Right renal cortex interstitium (tissue), 3 donors: ENCODE measurements around the gene GLI1. TPM values are rescaled to one million over a fixed set of nuclear protein-coding genes. Genes with fewer than 3 reads are reported as not detected.
"Not testable (repeated sequence)": the region's sequence is repeated elsewhere in the genome, so short reads cannot be mapped to it uniquely, and the experiment has no call there.

Experiments
- DNase-seq, 3 donors: peaks; one replicate each; pipeline ENCODE4 v3.0.0-alpha.2; 2013; ENCODE audit warnings: low read depth in 3 of 3, low spot score in 2 of 3
- polyA plus RNA-seq, 3 donors: library from polyadenylated mRNA; unstranded; fragments of 120-200 nt; gene quantifications; one replicate each; pipeline ENCODE4 v1.2.1, GENCODE V29; 2013; ENCODE audit not compliant: insufficient read length in 3 of 3

Gene GLI1
- polyA plus RNA-seq, 3 donors, result 15.9 to 18.8 (median 16.5) TPM

- no peak for DNase-seq
Observed at GRCh38 chr12:57439762-57440266, 19.8 kb upstream of the GLI1 start.

GRCh38 chr12:57441393-57441792, 18.2 kb upstream of the GLI1 start:
- DNase-seq, result not testable (repeated sequence)

DNA sequence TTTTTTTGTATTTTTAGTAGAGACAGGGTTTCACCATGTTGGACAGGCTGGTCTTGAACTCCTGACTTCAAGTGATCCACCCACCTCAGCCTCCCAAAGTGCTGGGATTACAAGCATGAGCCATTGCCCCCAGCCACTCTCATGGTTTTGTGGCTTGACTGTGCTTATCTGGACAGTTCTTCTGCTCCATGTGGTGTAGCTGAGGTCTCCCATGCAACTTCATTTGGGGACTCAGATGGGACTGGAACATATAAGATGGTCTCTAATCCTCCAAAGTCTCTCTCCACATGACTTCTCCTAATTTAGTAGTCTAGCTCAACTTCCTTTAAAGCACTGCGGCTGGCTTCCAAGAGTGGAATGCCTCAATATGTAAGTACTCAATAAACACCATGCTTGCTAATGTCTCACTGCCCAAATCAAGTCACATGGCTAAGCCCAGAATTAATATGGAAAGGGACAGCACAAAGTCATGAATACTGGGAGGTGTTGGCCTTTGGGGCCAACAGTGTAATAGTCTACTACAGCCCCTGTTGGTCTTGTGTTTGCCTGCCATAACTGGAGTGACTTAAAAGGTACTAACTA, 17.6 kb upstream of the GLI1 start:
- DNase-seq, result no peak

- not testable (repeated sequence) for DNase-seq
Observed at GRCh38 chr12:57444337-57444736, 15.2 kb upstream of the GLI1 start.

DNA sequence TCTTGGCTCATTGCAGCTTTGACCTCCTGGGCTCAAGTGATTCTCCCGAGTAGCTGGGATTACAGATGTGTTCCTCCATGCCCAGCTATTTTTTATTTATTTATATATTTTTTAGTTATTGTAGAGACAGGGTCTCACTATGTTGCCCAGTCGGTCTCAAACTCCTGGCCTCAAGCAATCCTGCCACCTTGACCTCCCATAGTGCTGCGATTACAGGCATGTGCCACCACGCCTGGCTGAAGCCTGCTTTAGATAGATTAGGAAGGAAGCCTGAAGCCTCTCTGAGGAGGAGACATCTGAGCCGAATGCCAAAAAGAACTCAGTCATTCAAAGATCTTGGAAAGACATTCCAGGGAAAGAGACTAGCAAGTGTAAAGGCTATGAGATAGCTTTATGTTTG, 14.8 kb upstream of the GLI1 start:
- no peak for DNase-seq

GRCh38 chr12:57446292-57446960, 13.2 kb upstream of the GLI1 start:
- no peak for DNase-seq

- DNase-seq, result no peak
Observed at GRCh38 chr12:57448669-57449068, 10.9 kb upstream of the GLI1 start.

DNA sequence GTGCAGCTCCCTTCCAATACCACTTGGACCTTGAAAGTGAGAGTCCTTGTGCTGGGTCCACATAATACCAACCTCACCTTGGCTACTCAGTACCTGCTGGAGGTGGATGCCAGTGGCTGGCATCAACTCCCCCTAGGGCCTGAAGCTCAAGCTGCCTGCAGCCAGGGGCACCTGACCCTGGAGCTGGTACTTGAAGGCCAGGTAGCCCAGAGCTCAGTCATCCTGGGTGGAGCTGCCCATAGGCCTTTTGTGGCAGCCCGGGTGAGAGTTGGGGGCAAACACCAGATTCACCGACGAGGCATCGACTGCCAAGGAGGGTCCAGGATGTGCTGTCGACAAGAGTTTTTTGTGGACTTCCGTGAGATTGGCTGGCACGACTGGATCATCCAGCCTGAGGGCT, 10.2 kb upstream of the GLI1 start:
- DNase-seq, result no peak

DNA sequence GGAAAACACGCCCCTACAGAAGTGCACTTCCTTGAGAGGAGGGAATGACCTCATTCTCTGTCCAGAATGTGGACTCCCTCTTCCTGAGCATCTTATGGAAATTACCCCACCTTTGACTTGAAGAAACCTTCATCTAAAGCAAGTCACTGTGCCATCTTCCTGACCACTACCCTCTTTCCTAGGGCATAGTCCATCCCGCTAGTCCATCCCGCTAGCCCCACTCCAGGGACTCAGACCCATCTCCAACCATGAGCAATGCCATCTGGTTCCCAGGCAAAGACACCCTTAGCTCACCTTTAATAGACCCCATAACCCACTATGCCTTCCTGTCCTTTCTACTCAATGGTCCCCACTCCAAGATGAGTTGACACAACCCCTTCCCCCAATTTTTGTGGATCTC, 9.5 kb upstream of the GLI1 start:
- DNase-seq, result no peak

DNA sequence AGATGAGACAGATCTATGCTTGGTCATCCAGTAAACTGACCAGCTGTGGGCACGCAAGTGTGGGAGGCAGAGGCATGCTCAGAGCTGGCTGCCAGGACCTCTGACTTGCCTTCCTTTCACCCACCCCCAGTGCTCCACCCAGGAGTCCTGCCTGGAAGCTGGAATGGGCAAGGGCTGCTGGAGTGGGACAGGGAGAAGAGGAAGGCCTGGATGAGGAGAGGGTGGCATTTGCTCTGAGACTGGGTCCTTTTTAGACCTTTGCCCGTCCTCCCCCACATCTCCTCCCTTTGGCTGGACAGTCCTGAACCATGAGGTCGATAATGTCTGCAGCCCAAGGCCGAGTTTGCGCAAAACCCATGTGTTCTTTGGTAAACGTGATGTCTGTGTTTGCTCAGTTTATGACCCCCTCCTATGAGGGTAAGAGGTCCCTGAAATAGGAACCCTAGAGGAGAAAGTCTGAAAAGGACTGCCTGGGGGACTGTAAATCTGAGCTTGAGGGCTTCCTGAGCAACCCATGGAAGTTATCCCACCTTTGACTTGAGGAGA, 8.3 kb upstream of the GLI1 start:
- no peak for DNase-seq

DNA sequence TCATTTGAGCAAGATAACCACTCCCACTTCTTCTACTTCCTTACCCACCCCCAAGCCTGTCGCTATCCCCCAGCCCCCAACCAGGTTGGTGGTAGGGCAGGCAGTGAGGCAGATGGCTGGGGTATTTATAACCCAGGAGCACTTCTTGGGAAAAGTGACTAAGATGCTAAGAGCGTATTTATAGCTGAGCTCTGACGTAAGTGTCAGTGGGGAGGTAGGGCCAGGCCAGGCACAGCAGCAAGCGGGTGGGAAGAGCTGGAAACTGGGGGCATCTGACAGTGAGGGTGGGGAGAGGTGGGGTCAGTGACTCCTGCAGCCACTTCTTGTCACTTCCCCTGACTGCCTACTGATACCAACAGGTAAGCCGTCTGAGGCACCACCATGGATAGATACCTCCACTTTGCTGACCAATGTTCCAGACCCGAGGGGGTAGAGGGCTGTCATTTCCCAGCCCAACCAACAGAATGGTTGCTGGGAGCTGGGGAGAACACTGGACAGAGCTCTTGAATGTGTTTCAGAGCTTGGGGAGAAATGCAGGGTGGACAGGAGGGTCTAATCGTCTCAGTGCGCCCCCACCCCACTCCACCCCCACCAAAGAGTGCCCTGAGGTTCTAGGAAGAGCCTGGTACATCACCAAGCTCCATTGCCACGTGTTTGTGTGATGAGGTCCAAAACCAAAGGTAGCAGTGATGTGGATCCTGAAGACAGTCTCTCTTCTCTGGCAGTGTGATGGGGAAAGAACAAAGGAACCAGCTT, 7.2 kb upstream of the GLI1 start:
- DNase-seq, result no peak

GRCh38 chr12:57452937-57453509, 6.6 kb upstream of the GLI1 start:
- DNase-seq, result no peak

- no peak for DNase-seq
Observed at GRCh38 chr12:57454213-57454565, 5.4 kb upstream of the GLI1 start.

GRCh38 chr12:57454566-57455373, 4.8 kb upstream of the GLI1 start, which contains the start of gene INHBE:
INHBE (plus strand) TSS chr12:57455307; CDS start chr12:57455537, 230 bp downstream.
- no peak for DNase-seq

- DNase-seq, result no peak
Observed at GRCh38 chr12:57455374-57456144, 4.0 kb upstream of the GLI1 start.

DNA sequence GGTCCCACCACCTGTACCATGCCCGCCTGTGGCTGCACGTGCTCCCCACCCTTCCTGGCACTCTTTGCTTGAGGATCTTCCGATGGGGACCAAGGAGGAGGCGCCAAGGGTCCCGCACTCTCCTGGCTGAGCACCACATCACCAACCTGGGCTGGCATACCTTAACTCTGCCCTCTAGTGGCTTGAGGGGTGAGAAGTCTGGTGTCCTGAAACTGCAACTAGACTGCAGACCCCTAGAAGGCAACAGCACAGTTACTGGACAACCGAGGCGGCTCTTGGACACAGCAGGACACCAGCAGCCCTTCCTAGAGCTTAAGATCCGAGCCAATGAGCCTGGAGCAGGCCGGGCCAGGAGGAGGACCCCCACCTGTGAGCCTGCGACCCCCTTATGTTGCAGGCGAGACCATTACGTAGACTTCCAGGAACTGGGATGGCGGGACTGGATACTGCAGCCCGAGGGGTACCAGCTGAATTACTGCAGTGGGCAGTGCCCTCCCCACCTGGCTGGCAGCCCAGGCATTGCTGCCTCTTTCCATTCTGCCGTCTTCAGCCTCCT, 3.4 kb upstream of the GLI1 start:
- no peak for DNase-seq

DNA sequence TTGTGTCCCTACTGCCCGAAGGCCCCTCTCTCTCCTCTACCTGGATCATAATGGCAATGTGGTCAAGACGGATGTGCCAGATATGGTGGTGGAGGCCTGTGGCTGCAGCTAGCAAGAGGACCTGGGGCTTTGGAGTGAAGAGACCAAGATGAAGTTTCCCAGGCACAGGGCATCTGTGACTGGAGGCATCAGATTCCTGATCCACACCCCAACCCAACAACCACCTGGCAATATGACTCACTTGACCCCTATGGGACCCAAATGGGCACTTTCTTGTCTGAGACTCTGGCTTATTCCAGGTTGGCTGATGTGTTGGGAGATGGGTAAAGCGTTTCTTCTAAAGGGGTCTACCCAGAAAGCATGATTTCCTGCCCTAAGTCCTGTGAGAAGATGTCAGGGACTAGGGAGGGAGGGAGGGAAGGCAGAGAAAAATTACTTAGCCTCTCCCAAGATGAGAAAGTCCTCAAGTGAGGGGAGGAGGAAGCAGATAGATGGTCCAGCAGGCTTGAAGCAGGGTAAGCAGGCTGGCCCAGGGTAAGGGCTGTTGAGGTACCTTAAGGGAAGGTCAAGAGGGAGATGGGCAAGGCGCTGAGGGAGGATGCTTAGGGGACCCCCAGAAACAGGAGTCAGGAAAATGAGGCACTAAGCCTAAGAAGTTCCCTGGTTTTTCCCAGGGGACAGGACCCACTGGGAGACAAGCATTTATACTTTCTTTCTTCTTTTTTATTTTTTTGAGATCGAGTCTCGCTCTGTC, 2.7 kb upstream of the GLI1 start:
- no peak for DNase-seq

- no peak for DNase-seq
Observed at GRCh38 chr12:57458665-57459054, 925 bp upstream of the GLI1 start.
